SK-N-SH (cell line): ENCODE measurements around the gene SYT14. TPM values are rescaled to one million over a fixed set of nuclear protein-coding genes. Genes with fewer than 3 reads are reported as not detected.

Experiments used
- CTCF ChIA-PET: fragments of 300-600, 350-600 bp; formaldehyde crosslinking; extraction: SDS; loops from one replicate; lab custom pipeline; 2021; lab: Yijun Ruan, JAX
- POLR2A ChIA-PET: fragments of 350-600 bp; sonication (Branson Sonifier 250); formaldehyde crosslinking; extraction: SDS; loops from one replicate; lab custom pipeline; 2020; ENCODE audit warnings: antibody characterized with exemption, inconsistent platforms; lab: Yijun Ruan, JAX
- DNase-seq: peaks from one replicate; pipeline ENCODE4 v3.0.0; 2012
- H2AFZ ChIP-seq: fragments of 200-600 bp; sonication (generic); 2 replicates; pipeline ENCODE4 v1.8.1; 2016; ENCODE audit warnings: antibody characterized with exemption, mild to moderate bottlenecking, low read depth
- H3F3A ChIP-seq: fragments of 200-600 bp; sonication (generic); replicated peaks from 2 replicates; pipeline ENCODE3; 2016; ENCODE audit warnings: antibody characterized with exemption, mild to moderate bottlenecking; ENCODE audit not compliant: insufficient read depth
- H3K27ac ChIP-seq, 2 experiments: fragments of 200-500 bp in 1 of 2; fragments of 200-600 bp in 1 of 2; sonication (Bioruptor generic) in 1 of 2; sonication (generic), shearing (Covaris generic) in 1 of 2; 2 replicates each; pipeline versions ENCODE4 v1.5.1 to v1.6.1; 2014 to 2016; ENCODE audit warnings: low read depth in 2 of 2, inconsistent platforms in 1 of 2, low read length in 1 of 2, mild to moderate bottlenecking in 1 of 2, mixed read lengths in 1 of 2
- H3K27me3 ChIP-seq: fragments of 200-600 bp; sonication (generic), shearing (Covaris generic); 2 replicates; pipeline ENCODE4 v1.6.1; 2016; ENCODE audit warnings: mixed run types; ENCODE audit not compliant: insufficient read depth
- H3K36me3 ChIP-seq, 2 experiments: fragments of 200-500 bp in 1 of 2; fragments of 200-600 bp in 1 of 2; sonication (Bioruptor generic) in 1 of 2; sonication (generic) in 1 of 2; replicated peaks in 1 of 2; 2 replicates each; pipeline versions ENCODE3 to v1.5.1; 2014 to 2016; ENCODE audit warnings: low read length in 1 of 2, mild to moderate bottlenecking in 1 of 2; ENCODE audit not compliant: insufficient read depth in 2 of 2, control insufficient read depth in 1 of 2
- H3K4me1 ChIP-seq, 2 experiments: fragments of 200-500 bp in 1 of 2; fragments of 200-600 bp in 1 of 2; sonication (Bioruptor generic) in 1 of 2; sonication (generic), shearing (Covaris generic) in 1 of 2; 2 replicates each; pipeline versions ENCODE4 v1.5.1 to v1.6.1; 2014 to 2016; ENCODE audit warnings: low read depth in 1 of 2, low read length in 1 of 2, mixed run types in 1 of 2; ENCODE audit not compliant: insufficient read depth in 2 of 2, control insufficient read depth in 1 of 2
- H3K4me2 ChIP-seq: fragments of 200-600 bp; sonication (generic), shearing (Covaris generic); 2 replicates; pipeline ENCODE4 v1.6.1; 2017; ENCODE audit warnings: mixed run types
- H3K4me3 ChIP-seq, 2 experiments: fragments of 200-500 bp in 1 of 2; fragments of 200-600 bp in 1 of 2; sonication (Bioruptor generic) in 1 of 2; sonication (generic), shearing (Covaris generic) in 1 of 2; 2 replicates each; pipeline versions ENCODE4 v1.5.1 to v1.8.1; 2014 to 2016; ENCODE audit warnings: low read depth in 2 of 2, inconsistent platforms in 1 of 2, low read length in 1 of 2, mild to moderate bottlenecking in 1 of 2, mixed read lengths in 1 of 2, moderate library complexity in 1 of 2
- H3K79me2 ChIP-seq: fragments of 200-600 bp; sonication (generic); 2 replicates; pipeline ENCODE4 v1.8.1; 2017; ENCODE audit warnings: mild to moderate bottlenecking; ENCODE audit not compliant: insufficient read depth
- H3K9ac ChIP-seq: fragments of 200-600 bp; sonication (generic); 2 replicates; pipeline ENCODE4 v1.6.1; 2017; ENCODE audit warnings: mixed run types
- H3K9me2 ChIP-seq: fragments of 200-600 bp; sonication (generic); 2 replicates; pipeline ENCODE4 v1.6.1; 2017; ENCODE audit warnings: mixed run types
- H3K9me3 ChIP-seq: fragments of 200-600 bp; sonication (generic); 2 replicates; pipeline ENCODE4 v1.6.1; 2017; ENCODE audit warnings: mixed run types, mild to moderate bottlenecking, moderate library complexity
- H4K20me1 ChIP-seq: fragments of 200-600 bp; sonication (generic); 2 replicates; pipeline ENCODE4 v1.6.1; 2017; ENCODE audit warnings: mild to moderate bottlenecking, mixed run types; ENCODE audit not compliant: insufficient read depth
- CHD2 ChIP-seq: fragments of 150-350 bp; IDR thresholded peaks from 2 replicates; pipeline ENCODE4 v1.6.1; 2018; ENCODE audit warnings: low read length; ENCODE audit not compliant: partially characterized antibody
- ELF1 ChIP-seq: IDR thresholded peaks from 2 replicates; pipeline ENCODE4 v1.4.0; 2012
- PBX3 ChIP-seq: IDR thresholded peaks from 2 replicates; pipeline ENCODE4; 2012
- POLR2AphosphoS5 ChIP-seq: IDR thresholded peaks from 2 replicates; pipeline ENCODE4 v1.6.1; 2012; ENCODE audit warnings: low read depth, low read length
- TCF12 ChIP-seq: IDR thresholded peaks from 2 replicates; pipeline ENCODE4 v1.4.0; 2012
- TEAD4 ChIP-seq: IDR thresholded peaks from 2 replicates; pipeline ENCODE4 v1.4.0; 2012; ENCODE audit warnings: mild to moderate bottlenecking, borderline replicate concordance; ENCODE audit not compliant: insufficient read depth
- USF1 ChIP-seq: IDR thresholded peaks from 2 replicates; pipeline ENCODE4 v1.4.0; 2012; ENCODE audit warnings: low read depth, borderline replicate concordance
- YY1 ChIP-seq: IDR thresholded peaks from 2 replicates; pipeline ENCODE4 v1.4.0; 2012; ENCODE audit warnings: low read depth, mild to moderate bottlenecking
- WGBS: methylation state at CpG from one replicate; pipeline ENCODE4 v1.1.6; 2017; ENCODE audit warnings: low lambda C conversion rate; 5-methylcytosine and 5-hydroxymethylcytosine counted together
- polyA plus RNA-seq, 3 experiments: library from polyadenylated mRNA; depleted of rRNA; stranded (reverse); fragments of >200 nt; gene quantifications; 2 replicates each; pipeline ENCODE4 v1.2.3, GENCODE V29; 2012
- TF ChIP-seq, protein P1 (sequence below): fragments of 150-350 bp; IDR thresholded peaks from 2 replicates; pipeline ENCODE4 v1.6.1; 2017; ENCODE audit warnings: antibody characterized with exemption, low read length, low read depth, borderline replicate concordance
- TF ChIP-seq, protein P2 (sequence below): IDR thresholded peaks from 2 replicates; pipeline ENCODE4 v1.4.0; 2012; ENCODE audit warnings: low read depth

The SYT14 gene
- polyA plus RNA-seq, 1 of the 3 experiments (the other 2 are of a cell fraction), result 1.2 TPM

GRCh38 chr1:210218047-210218446 lies 280.0 kb downstream of the SYT14 start:
- TF ChIP-seq PBX3 (no peak), POLR2AphosphoS5 (no peak), ELF1 (no peak), CHD2 (no peak), YY1 (no peak), TEAD4 (no peak), USF1 (no peak), TCF12 (no peak)
- TF ChIP-seq, protein P1, sequence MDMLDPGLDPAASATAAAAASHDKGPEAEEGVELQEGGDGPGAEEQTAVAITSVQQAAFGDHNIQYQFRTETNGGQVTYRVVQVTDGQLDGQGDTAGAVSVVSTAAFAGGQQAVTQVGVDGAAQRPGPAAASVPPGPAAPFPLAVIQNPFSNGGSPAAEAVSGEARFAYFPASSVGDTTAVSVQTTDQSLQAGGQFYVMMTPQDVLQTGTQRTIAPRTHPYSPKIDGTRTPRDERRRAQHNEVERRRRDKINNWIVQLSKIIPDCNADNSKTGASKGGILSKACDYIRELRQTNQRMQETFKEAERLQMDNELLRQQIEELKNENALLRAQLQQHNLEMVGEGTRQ, result no peak
- TF ChIP-seq, protein P2, sequence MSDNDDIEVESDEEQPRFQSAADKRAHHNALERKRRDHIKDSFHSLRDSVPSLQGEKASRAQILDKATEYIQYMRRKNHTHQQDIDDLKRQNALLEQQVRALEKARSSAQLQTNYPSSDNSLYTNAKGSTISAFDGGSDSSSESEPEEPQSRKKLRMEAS, result no peak
- TF ChIP-seq, all 33 proteins: peak for 0
- Histone ChIP-seq H4K20me1 (no peaks in the 10 kb centered on the region), H3K27me3 (no peaks in the 10 kb centered on the region), H3K79me2 (no peaks in the 10 kb centered on the region), H3K9me2 (no peaks in the 10 kb centered on the region), H3K27ac (no peak overlapping the region), H3K4me3 (no peak overlapping the region), H2AFZ (no peak overlapping the region), H3K36me3 (no peaks in the 10 kb centered on the region), H3K9me3 (no peaks in the 10 kb centered on the region), H3F3A (no peaks in the 10 kb centered on the region), H3K4me2 (no peak overlapping the region), H3K9ac (no peak overlapping the region), H3K4me1 (no peaks in the 10 kb centered on the region)
- DNase-seq, result no peak
- ChIA-PET CTCF (no interaction called here), POLR2A (no interaction called here)
- 70% methylated on average over 4 of the region's 4 CpGs for WGBS

Other genes with a start within 250 kb of the SYT14 start
- gene HSD11B1, start 233.4 kb upstream of the SYT14 start, polyA plus RNA-seq (2012; rRNA removed), result 0.23 and 0.37 TPM in 2 replicates
- gene TRAF3IP3, start 182.2 kb upstream of the SYT14 start, polyA plus RNA-seq (2012; rRNA removed), result 0.31 and 0.60 TPM in 2 replicates
- gene C1orf74, start 153.7 kb upstream of the SYT14 start, polyA plus RNA-seq (2012; rRNA removed), result 1.5 and 2.1 TPM in 2 replicates
- gene IRF6, start 132.1 kb upstream of the SYT14 start, polyA plus RNA-seq (2012; rRNA removed), result 0.94 and 1.6 TPM in 2 replicates
- 6.3 and 9.3 TPM in 2 replicates for gene UTP25, start 110.2 kb upstream of the SYT14 start, polyA plus RNA-seq (2012; rRNA removed)